AG04449 (cell line): Measurements from ENCODE around the gene SIRT2.

Experiments
- CTCF ChIA-PET: fragments of 350-600 bp; formaldehyde crosslinking; extraction: SDS; loops from one replicate; lab custom pipeline; 2021; ENCODE audit warnings: antibody characterized with exemption; lab: Yijun Ruan, JAX
- POLR2A ChIA-PET: fragments of 400-600, 350-600 bp; formaldehyde crosslinking; extraction: SDS; loops from one replicate; lab custom pipeline; 2020; ENCODE audit warnings: antibody characterized with exemption, inconsistent platforms; lab: Yijun Ruan, JAX
- DNase-seq: peaks from one replicate; pipeline ENCODE4 v3.0.0-alpha.2; 2010; ENCODE audit warnings: low read depth, low spot score
- H3K4me3 ChIP-seq: 2 replicates; pipeline ENCODE4 v1.5.1; 2011; ENCODE audit warnings: low read depth, mild to moderate bottlenecking, control low read depth, low read length
- CTCF ChIP-seq: IDR thresholded peaks from one replicate; pipeline ENCODE4 v1.5.1; 2011; ENCODE audit warnings: mild to moderate bottlenecking, moderate library complexity, low read length, control low read depth, inconsistent platforms; ENCODE audit not compliant: insufficient read depth; ENCODE audit errors: missing control alignments

Gene SIRT2

GRCh38 chr19:38838208-38838985, 61.0 kb downstream of the SIRT2 start:
- CTCF ChIA-PET: interaction anchor here (0.9 kb wide), 1 partner anchor 8 kb away, joined by 4 read pairs; no protein-coding TSS in a partner anchor
- TF ChIP-seq CTCF: no peak
- H3K4me3 ChIP-seq: no peak overlapping the region
- POLR2A ChIA-PET: interaction anchor here (1.1 kb wide), 2 partner anchors 9 to 11 kb away, joined by 3 to 6 read pairs; no protein-coding TSS in a partner anchor
- no peak for DNase-seq

- no peak for TF ChIP-seq CTCF
- no peak for DNase-seq
- POLR2A ChIA-PET: interaction anchor here (1.1 kb wide), 2 partner anchors 10 to 11 kb away, joined by 3 to 6 read pairs; no protein-coding TSS in a partner anchor
- no peak overlapping the region for H3K4me3 ChIP-seq
- CTCF ChIA-PET: interaction anchor here (0.9 kb wide), 1 partner anchor 9 kb away, joined by 4 read pairs; no protein-coding TSS in a partner anchor
These were observed 61.7 kb downstream of the SIRT2 start for GRCh38 chr19:38837656-38838121.

- no peak overlapping the region for H3K4me3 ChIP-seq
- ChIA-PET CTCF (interaction anchor here (0.9 kb wide), 1 partner anchor 9 kb away, joined by 4 read pairs; no protein-coding TSS in a partner anchor), POLR2A (interaction anchor here (1.1 kb wide), 1 partner anchor 12 kb away, joined by 6 read pairs; no protein-coding TSS in a partner anchor)
- no peak for TF ChIP-seq CTCF
- no peak for DNase-seq
These were observed 62.3 kb downstream of the SIRT2 start for GRCh38 chr19:38836983-38837626.

GRCh38 chr19:38836159-38836982, 63.0 kb downstream of the SIRT2 start:
- no peak overlapping the region for H3K4me3 ChIP-seq
- no peak for TF ChIP-seq CTCF
- POLR2A ChIA-PET: interaction anchor here (1.2 kb wide), 1 partner anchor 13 kb away, joined by 7 read pairs; no protein-coding TSS in a partner anchor
- CTCF ChIA-PET: no interaction called here
- DNase-seq: no peak

- CTCF ChIA-PET: interaction anchor here (1.5 kb wide), 1 partner anchor 53 kb away, joined by 3 read pairs; no protein-coding TSS in a partner anchor
- no peak overlapping the region for H3K4me3 ChIP-seq
- no peak for DNase-seq
- POLR2A ChIA-PET: interaction anchor here (1.0 to 1.4 kb wide), 2 partner anchors 151 to 187 kb away, joined by 3 read pairs; partner anchors contain the start of gene ACTN4
- TF ChIP-seq CTCF: no peak
These were observed 64.8 kb downstream of the SIRT2 start for GRCh38 chr19:38834590-38834989.
